Stimulated activated CD4-positive, alpha-beta T cell treated with anti-CD3 and anti-CD28 coated beads, Interleukin-15, amount 100 ng/mL, for 24 hours (primary cell): ENCODE results near the gene BTRC.
"Not testable (repeated sequence)": the region's sequence is repeated elsewhere in the genome, so short reads cannot be mapped to it uniquely, and the experiment has no call there.

Source experiments
- DNase-seq: peaks from one replicate; pipeline ENCODE4 v3.0.0-alpha.2; 2020

Gene BTRC

GRCh38 chr10:101388676-101389276 lies 34.8 kb downstream of the BTRC start:
- DNase-seq, result no peak

GRCh38 chr10:101389532-101389931 lies 35.6 kb downstream of the BTRC start:
- not testable (repeated sequence) for DNase-seq

GRCh38 chr10:101389986-101390531 lies 36.1 kb downstream of the BTRC start:
- no peak for DNase-seq

- DNase-seq, result no peak
Measured at GRCh38 chr10:101393378-101393777, 39.4 kb downstream of the BTRC start.

- no peak for DNase-seq
Measured at GRCh38 chr10:101394524-101395133, 40.7 kb downstream of the BTRC start.

- DNase-seq, result peak; percentile 11
Measured at GRCh38 chr10:101397140-101397539, 43.2 kb downstream of the BTRC start.

- no peak for DNase-seq
Measured at GRCh38 chr10:101400585-101400984, 46.6 kb downstream of the BTRC start.

- DNase-seq, result no peak
Measured at GRCh38 chr10:101402711-101403110, 48.7 kb downstream of the BTRC start.

GRCh38 chr10:101403161-101403560 lies 49.2 kb downstream of the BTRC start:
- DNase-seq, result no peak

GRCh38 chr10:101405001-101405400 lies 51.0 kb downstream of the BTRC start:
- DNase-seq, result no peak

GRCh38 chr10:101411598-101411997 lies 57.6 kb downstream of the BTRC start:
- no peak for DNase-seq

GRCh38 chr10:101414034-101414433 lies 60.1 kb downstream of the BTRC start:
- DNase-seq, result no peak

GRCh38 chr10:101415884-101416283 lies 61.9 kb downstream of the BTRC start:
- no peak for DNase-seq

- not testable (repeated sequence) for DNase-seq
Measured at GRCh38 chr10:101421967-101422366, 68.0 kb downstream of the BTRC start.

GRCh38 chr10:101425535-101425934 lies 71.6 kb downstream of the BTRC start:
- no peak for DNase-seq

GRCh38 chr10:101428036-101428435 lies 74.1 kb downstream of the BTRC start:
- no peak for DNase-seq

GRCh38 chr10:101429423-101429822 lies 75.5 kb downstream of the BTRC start:
- DNase-seq, result no peak

- no peak for DNase-seq
Measured at GRCh38 chr10:101436302-101436701, 82.3 kb downstream of the BTRC start.

GRCh38 chr10:101438881-101439391 lies 85.0 kb downstream of the BTRC start:
- no peak for DNase-seq

- DNase-seq, result peak; percentile 12
Measured at GRCh38 chr10:101441541-101442455, 87.8 kb downstream of the BTRC start.

GRCh38 chr10:101442456-101442800 lies 88.5 kb downstream of the BTRC start:
- no peak for DNase-seq

- DNase-seq, result no peak
Measured at GRCh38 chr10:101444058-101444898, 90.3 kb downstream of the BTRC start.

GRCh38 chr10:101446071-101446470 lies 92.1 kb downstream of the BTRC start:
- DNase-seq, result no peak
